Muscle layer of colon (tissue), 2 donors: Measurements from ENCODE around the gene PXDN.
A peak's percentile ranks its signal among the peaks of the same experiment; 100 is the strongest.

Source experiments
- H3K27ac ChIP-seq: one replicate; pipeline ENCODE4 v1.7.0; 2013; ENCODE audit warnings: low read depth, mild to moderate bottlenecking, low read length, moderate library complexity
- H3K27me3 ChIP-seq, 2 donors: one replicate each; pipeline ENCODE4 v1.7.0; 2013; ENCODE audit warnings: low read length in 2 of 2, mild to moderate bottlenecking in 2 of 2; ENCODE audit not compliant: insufficient read depth in 2 of 2, control insufficient read depth in 1 of 2
- H3K36me3 ChIP-seq: one replicate; pipeline ENCODE4 v1.7.0; 2013; ENCODE audit warnings: mild to moderate bottlenecking, low read length; ENCODE audit not compliant: insufficient read depth
- H3K4me1 ChIP-seq: one replicate; pipeline ENCODE4 v1.7.0; 2013; ENCODE audit warnings: mild to moderate bottlenecking, low read length; ENCODE audit not compliant: insufficient read depth
- H3K4me3 ChIP-seq, 2 donors: one replicate each; pipeline ENCODE4 v1.7.0; 2013; ENCODE audit warnings: low read length in 2 of 2, low read depth in 1 of 2, mild to moderate bottlenecking in 1 of 2, moderate library complexity in 1 of 2
- H3K9ac ChIP-seq: one replicate; pipeline ENCODE4 v1.7.0; 2013; ENCODE audit warnings: low read length
- H3K9me3 ChIP-seq: one replicate; pipeline ENCODE4 v1.7.0; 2013; ENCODE audit warnings: mild to moderate bottlenecking, low read length
- donor health status: abdominal sarcoma.
- donor health status: Adenocarcinoma of cecum.

The PXDN gene

GRCh38 chr2:1750933-1751766, 6.8 kb upstream of the PXDN start:
- Histone ChIP-seq H3K4me3 (no peak overlapping the region), H3K27me3 (no peaks in the 10 kb centered on the region), H3K9me3 (no peaks in the 10 kb centered on the region), H3K9ac (no peak overlapping the region), H3K27ac (no peak overlapping the region), H3K36me3 (no peaks in the 10 kb centered on the region), H3K4me1 (peaks cover 9% of the 10 kb centered on the region)

DNA sequence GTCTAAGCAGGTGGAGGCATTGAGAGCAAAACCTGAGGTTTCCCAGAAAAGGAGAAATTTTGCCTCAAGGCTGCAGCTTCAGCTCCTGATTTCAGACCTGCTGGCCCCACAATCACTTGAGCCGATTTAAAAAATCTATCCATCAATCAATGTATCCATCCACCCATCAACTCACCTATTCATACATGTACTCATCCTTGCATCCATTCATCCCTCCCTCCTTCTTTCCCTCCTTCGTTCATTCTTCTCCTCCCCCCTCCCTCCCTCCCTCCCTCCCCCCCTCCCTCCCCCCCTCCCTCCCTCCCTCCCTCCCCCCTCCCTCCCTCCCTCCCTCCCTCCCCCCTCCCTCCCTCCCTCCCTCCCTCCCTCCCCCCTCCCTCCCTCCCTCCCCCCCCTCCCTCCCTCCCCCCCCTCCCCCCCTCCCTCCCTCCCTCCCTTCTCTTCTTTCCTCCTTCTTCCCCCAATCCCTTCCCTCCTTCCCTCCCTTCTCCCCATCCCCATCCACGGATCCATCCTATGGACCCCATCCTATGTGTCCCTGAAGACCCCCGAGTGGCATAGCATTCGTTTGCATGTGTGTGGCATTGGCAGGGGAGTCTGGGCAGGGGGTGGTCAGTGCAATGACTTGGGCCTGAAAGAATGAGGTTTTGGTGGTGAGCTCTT, 6.1 kb upstream of the PXDN start:
- Histone ChIP-seq H3K27ac (no peak overlapping the region), H3K4me3 (no peak overlapping the region), H3K9me3 (no peaks in the 10 kb centered on the region), H3K4me1 (peaks cover 12% of the 10 kb centered on the region), H3K27me3 (no peaks in the 10 kb centered on the region), H3K36me3 (no peaks in the 10 kb centered on the region), H3K9ac (no peak overlapping the region)

DNA sequence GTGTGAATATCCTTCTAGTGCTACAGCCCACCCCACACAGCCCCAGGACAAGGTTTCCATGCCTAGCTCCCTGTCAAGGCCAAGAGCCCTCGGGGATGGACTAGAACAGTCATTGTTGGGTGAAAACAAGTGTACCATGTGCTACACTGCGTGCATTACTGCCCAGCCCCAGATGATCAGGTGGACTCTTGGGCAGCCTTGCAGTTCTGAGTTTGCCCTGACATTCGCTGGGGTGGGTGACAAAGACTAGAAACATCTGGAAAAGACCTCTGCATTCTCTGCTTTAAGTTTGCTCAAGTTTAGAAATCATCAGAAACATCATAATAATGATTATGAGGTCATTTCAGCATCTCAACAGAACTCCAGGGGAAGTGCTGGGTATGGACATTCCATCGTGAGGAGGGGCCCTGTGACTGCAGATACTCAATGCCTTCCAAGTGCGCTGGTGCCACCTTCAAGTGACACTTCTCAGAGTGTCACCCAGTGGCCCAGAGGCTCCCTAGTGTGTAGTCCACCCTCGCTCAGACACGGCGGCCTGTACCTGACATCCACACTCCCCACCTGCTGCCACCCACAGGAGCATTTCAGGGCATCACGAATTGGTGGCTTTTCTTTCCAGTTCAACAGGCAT, 5.3 kb upstream of the PXDN start:
- H3K9me3 ChIP-seq = no peaks in the 10 kb centered on the region
- no peaks in the 10 kb centered on the region for H3K36me3 ChIP-seq
- H3K9ac ChIP-seq = no peak overlapping the region
- no peak overlapping the region for H3K4me3 ChIP-seq
- H3K4me1 ChIP-seq = peaks cover 13% of the 10 kb centered on the region
- no peaks in the 10 kb centered on the region for H3K27me3 ChIP-seq
- H3K27ac ChIP-seq = no peak overlapping the region

DNA sequence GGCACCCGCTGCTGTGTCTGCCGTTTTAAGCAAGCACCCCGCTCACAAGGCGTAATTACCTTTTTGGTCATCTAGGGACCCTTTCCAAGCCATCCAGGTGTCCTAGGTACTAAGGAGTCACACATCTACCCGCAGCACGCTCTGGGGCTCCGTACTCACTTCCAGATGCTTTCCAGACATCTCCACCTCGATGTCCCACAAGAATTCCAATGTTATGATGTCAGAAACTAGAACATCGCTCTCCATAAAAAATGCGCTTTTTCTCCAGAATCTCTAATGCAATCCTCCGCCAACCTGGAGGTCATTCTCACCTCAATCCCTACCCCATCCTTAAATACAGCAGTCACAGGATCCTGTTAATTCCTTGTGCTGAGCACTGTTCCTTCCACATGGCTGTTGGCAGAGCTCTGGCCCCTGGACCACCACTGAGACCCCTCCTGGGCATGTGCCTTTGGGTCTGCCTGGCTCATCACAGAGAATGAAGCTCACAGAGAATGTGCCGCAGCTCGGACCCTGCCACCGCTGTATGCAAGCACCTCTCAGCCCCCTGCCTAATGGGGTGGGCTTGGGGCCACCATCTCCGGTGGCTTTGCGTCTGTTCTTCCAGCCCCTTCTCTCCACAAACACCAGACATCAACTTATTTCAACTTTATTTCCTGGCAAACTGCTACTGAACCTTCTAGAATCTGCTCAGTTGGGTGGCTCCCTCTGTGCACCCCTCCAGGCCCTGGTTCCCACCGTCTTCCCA, 4.6 kb upstream of the PXDN start:
- Histone ChIP-seq H3K9me3 (no peaks in the 10 kb centered on the region), H3K27ac (no peak overlapping the region), H3K36me3 (no peaks in the 10 kb centered on the region), H3K4me3 (no peak overlapping the region), H3K4me1 (peaks cover 13% of the 10 kb centered on the region), H3K27me3 (no peaks in the 10 kb centered on the region), H3K9ac (no peak overlapping the region)

DNA sequence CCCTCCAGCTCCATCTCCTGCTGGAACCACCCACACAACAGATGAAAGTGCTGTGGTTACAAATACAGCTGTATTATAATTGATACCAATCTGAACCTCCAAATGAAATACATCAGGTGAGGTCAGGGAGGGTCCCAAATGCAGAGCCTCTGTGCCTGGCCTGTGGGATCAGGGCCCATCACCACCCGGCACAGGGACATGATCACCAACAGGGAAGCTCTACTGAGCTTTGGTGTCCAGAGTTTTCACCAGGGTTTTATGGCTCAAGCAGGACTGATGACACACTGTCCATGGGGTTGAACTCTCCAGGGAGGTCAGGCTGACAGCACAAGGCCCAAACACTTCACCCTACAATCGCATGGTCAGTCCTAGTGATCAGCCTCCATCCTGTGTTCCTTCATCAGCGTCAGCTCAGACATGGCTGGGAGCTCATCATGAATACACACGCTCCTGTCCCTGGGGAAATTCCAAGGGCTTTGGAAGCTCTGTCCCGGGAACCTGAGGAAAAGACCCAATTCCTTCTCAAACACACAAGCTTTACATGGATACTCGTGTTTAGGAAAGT, 3.9 kb upstream of the PXDN start:
- Histone ChIP-seq H3K4me3 (no peak overlapping the region), H3K36me3 (no peaks in the 10 kb centered on the region), H3K27ac (no peak overlapping the region), H3K4me1 (peaks cover 13% of the 10 kb centered on the region), H3K9ac (no peak overlapping the region), H3K9me3 (no peaks in the 10 kb centered on the region), H3K27me3 (no peaks in the 10 kb centered on the region)

DNA sequence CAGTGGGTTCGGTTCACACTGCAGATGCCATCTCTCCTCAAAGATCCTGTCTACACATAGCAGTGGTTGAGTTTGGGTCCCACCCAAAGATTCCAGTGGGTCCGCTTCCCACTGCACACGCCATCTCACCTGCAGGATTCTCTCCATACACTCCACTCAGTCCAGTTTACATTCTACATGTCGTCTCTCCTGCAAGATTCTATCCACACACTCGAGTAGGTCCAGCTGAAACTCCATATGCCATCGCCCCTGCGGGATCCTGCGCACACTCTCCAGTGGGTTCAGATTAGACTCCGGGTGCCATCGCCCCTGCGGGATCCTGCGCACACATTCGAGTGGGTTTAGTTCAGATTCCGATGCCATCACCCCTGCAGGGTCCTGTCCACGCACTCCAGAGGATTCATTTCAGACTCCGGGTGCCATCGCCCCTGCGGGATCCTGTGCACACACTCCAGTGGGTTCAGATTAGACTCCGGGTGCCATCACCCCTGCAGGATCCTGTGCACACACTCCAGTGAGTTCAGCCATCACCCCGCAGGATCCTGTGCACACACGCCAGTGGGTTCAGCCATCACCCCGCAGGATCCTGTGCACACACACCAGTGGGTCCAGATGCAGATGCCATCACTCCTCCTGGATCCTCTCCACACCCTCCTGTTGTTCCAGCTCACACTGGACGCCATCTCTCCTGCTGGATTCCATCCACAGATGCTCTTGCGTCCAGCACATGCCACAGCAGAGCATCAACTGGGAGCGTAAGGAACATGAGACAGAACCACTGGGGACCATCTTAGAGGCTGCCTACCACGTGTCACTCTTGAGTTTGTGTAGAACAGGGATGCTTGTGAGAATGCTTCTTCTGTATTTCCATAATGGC, 3.0 kb upstream of the PXDN start:
- H3K9me3 ChIP-seq = no peaks in the 10 kb centered on the region
- peaks cover 14% of the 10 kb centered on the region for H3K4me1 ChIP-seq
- H3K27me3 ChIP-seq = no peaks in the 10 kb centered on the region
- no peak overlapping the region for H3K9ac ChIP-seq
- no peak overlapping the region for H3K4me3 ChIP-seq
- no peaks in the 10 kb centered on the region for H3K36me3 ChIP-seq
- H3K27ac ChIP-seq = no peak overlapping the region

DNA sequence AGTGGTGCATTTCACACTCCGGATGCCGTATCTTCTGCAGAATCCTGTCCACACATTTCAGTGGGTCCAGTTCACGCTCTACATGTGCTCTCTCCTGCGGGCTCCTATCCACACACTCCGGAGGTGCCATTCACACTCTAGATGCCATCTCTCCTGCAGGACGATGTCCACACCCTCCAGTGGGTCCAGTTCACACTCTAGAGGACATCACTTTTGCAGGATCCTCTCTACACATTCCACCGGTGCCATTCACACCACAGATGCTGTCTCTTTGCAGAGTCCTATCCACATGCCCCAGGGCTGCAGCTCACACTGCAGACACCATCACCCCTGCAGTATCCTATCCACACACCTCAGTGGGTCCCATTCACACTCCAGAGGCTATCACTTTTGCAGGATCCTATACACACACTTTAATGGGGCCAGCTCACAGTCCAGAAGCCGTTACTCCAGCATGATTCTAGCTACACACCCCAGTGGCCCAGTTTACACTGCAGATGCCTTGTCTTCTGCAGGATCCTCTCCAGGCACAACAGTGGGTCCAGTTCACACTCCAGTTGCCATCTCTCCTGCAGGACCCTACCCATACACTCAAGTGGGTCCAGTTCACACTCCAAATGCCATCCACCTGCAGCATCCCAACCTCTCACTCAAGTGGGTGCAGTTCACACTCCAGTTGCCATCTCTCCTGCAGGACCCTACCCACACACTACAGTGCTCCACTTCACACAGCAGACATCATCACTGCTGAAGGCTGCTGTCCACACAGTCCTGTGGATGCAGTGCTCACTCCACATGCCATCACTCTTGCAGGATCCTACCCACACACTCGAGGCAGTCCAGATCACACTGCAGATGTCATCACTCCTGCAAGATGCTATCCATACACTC, 2.1 kb upstream of the PXDN start:
- Histone ChIP-seq H3K9ac (no peak overlapping the region), H3K27ac (no peak overlapping the region), H3K9me3 (no peaks in the 10 kb centered on the region), H3K4me3 (no peak overlapping the region), H3K36me3 (no peaks in the 10 kb centered on the region), H3K4me1 (peaks cover 19% of the 10 kb centered on the region), H3K27me3 (no peaks in the 10 kb centered on the region)

- Histone ChIP-seq H3K4me3 (peak overlapping the region; percentile 70 to 85), H3K36me3 (no peaks in the 10 kb centered on the region), H3K4me1 (peaks cover 20% of the 10 kb centered on the region), H3K27ac (peak overlapping the region; percentile 97), H3K9ac (peak overlapping the region; percentile 71), H3K9me3 (no peaks in the 10 kb centered on the region), H3K27me3 (no peaks in the 10 kb centered on the region)
Observed at GRCh38 chr2:1745171-1746023, 1.1 kb upstream of the PXDN start.

DNA sequence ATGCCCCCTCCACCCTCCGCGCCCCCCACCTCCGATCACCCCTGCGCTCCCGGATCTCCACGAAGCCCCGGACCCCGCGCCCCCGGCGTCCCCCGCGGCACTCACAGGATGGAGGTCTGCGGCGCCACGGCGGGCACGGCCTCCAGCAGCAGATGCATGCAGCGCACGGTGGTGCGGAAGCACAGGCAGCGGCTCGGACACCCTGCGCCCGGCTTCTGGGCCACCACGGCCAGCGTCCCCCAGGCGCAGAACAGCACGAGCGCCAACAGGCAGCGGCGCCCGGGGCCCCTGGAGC, 217 bp downstream of the PXDN start:
- Histone ChIP-seq H3K4me3 (peak overlapping the region; percentile 70 to 85), H3K9me3 (no peaks in the 10 kb centered on the region), H3K9ac (no peak overlapping the region), H3K36me3 (no peaks in the 10 kb centered on the region), H3K27ac (peak overlapping the region; percentile 97), H3K27me3 (no peaks in the 10 kb centered on the region), H3K4me1 (peaks cover 33% of the 10 kb centered on the region)
